Trophoblast cell (in vitro differentiated cells and primary cell): ENCODE data around the gene KCNT1.

ENCODE experiments used
- DNase-seq, 2 donors: peaks; one replicate each; pipeline ENCODE4 v3.0.0-alpha.2; 2016
- H2AFZ ChIP-seq: 2 replicates; pipeline ENCODE4 v1.6.1; 2013; ENCODE audit warnings: low read length, moderate library complexity, mild to moderate bottlenecking; ENCODE audit not compliant: insufficient read depth, poor library complexity
- H2AK5ac ChIP-seq: 2 replicates; pipeline ENCODE4 v1.6.1; 2013; ENCODE audit warnings: mild to moderate bottlenecking, low read length
- H2BK120ac ChIP-seq: 2 replicates; pipeline ENCODE4 v1.6.1; 2013; ENCODE audit warnings: low read length, mild to moderate bottlenecking, moderate library complexity; ENCODE audit not compliant: insufficient read depth, poor library complexity
- H2BK12ac ChIP-seq: 2 replicates; pipeline ENCODE4 v1.6.1; 2013; ENCODE audit warnings: mild to moderate bottlenecking, low read length, moderate library complexity
- H2BK5ac ChIP-seq: 2 replicates; pipeline ENCODE4 v1.6.1; 2013; ENCODE audit warnings: low read length, low read depth, moderate library complexity, mild to moderate bottlenecking; ENCODE audit not compliant: poor library complexity
- H3K14ac ChIP-seq: 2 replicates; pipeline ENCODE4 v1.6.1; 2013; ENCODE audit warnings: mild to moderate bottlenecking, low read length
- H3K18ac ChIP-seq: 2 replicates; pipeline ENCODE4 v1.6.1; 2013; ENCODE audit warnings: mild to moderate bottlenecking, low read length
- H3K23ac ChIP-seq: 2 replicates; pipeline ENCODE4 v1.6.1; 2013; ENCODE audit warnings: low read length
- H3K27ac ChIP-seq: 2 replicates; pipeline ENCODE4 v1.5.1; 2013; ENCODE audit warnings: low read depth, mild to moderate bottlenecking, inconsistent platforms, low read length, moderate library complexity
- H3K27me3 ChIP-seq: 2 replicates; pipeline ENCODE4 v1.6.1; 2013; ENCODE audit warnings: inconsistent platforms, mild to moderate bottlenecking, low read length, moderate library complexity; ENCODE audit not compliant: insufficient read depth
- H3K36me3 ChIP-seq, 2 experiments: 1 replicate in 1 of 2; 2 replicates in 1 of 2; pipeline ENCODE4 v1.6.1; 2013; ENCODE audit warnings: low read length in 2 of 2, mild to moderate bottlenecking in 2 of 2, moderate library complexity in 1 of 2; ENCODE audit not compliant: insufficient read depth in 2 of 2, control insufficient read depth in 1 of 2
- H3K4ac ChIP-seq: 2 replicates; pipeline ENCODE4 v1.6.1; 2013; ENCODE audit warnings: low read depth, mild to moderate bottlenecking, low read length, moderate library complexity
- H3K4me1 ChIP-seq, 2 experiments: 1 replicate in 1 of 2; 2 replicates in 1 of 2; pipeline ENCODE4 v1.6.1; 2013; ENCODE audit warnings: low read length in 2 of 2, mild to moderate bottlenecking in 2 of 2, moderate library complexity in 1 of 2; ENCODE audit not compliant: insufficient read depth in 2 of 2, control insufficient read depth in 1 of 2
- H3K4me2 ChIP-seq: 2 replicates; pipeline ENCODE4 v1.6.1; 2013; ENCODE audit warnings: inconsistent platforms, mild to moderate bottlenecking, low read length, moderate library complexity
- H3K4me3 ChIP-seq: 2 replicates; pipeline ENCODE4 v1.5.1; 2013; ENCODE audit warnings: mild to moderate bottlenecking, low read depth, low read length, inconsistent platforms
- H3K79me1 ChIP-seq: one replicate; pipeline ENCODE4 v1.6.1; 2013; ENCODE audit warnings: low read length
- H3K79me2 ChIP-seq: 2 replicates; pipeline ENCODE4 v1.6.1; 2013; ENCODE audit warnings: low read length, mild to moderate bottlenecking; ENCODE audit not compliant: control insufficient read depth, insufficient read depth, poor library complexity
- H3K9ac ChIP-seq: 2 replicates; pipeline ENCODE4 v1.6.1; 2013; ENCODE audit warnings: mild to moderate bottlenecking, low read length
- H3K9me3 ChIP-seq: 2 replicates; pipeline ENCODE4 v1.6.1; 2013; ENCODE audit warnings: low read depth, mild to moderate bottlenecking, control low read depth, inconsistent platforms, low read length; ENCODE audit not compliant: insufficient read depth
- H4K12ac ChIP-seq: 2 replicates; pipeline ENCODE4 v1.6.1; 2013; ENCODE audit warnings: low read depth, mild to moderate bottlenecking, low read length, moderate library complexity
- H4K8ac ChIP-seq: 2 replicates; pipeline ENCODE4 v1.6.1; 2013; ENCODE audit warnings: low read depth, mild to moderate bottlenecking, low read length, moderate library complexity
- H4K91ac ChIP-seq: one replicate; pipeline ENCODE4 v1.6.1; 2013; ENCODE audit warnings: low read depth, mild to moderate bottlenecking, low read length, moderate library complexity
- WGBS: extraction: QIAGEN DNeasy Blood & Tissue Kit; methylation state at CpG from one replicate; pipeline ENCODE4 v1.1.7; 2013; ENCODE audit warnings: missing lambda C conversion rate; ENCODE audit not compliant: insufficient read length, insufficient coverage; ENCODE audit errors: extremely low coverage; 5-methylcytosine and 5-hydroxymethylcytosine counted together

The KCNT1 gene

DNA sequence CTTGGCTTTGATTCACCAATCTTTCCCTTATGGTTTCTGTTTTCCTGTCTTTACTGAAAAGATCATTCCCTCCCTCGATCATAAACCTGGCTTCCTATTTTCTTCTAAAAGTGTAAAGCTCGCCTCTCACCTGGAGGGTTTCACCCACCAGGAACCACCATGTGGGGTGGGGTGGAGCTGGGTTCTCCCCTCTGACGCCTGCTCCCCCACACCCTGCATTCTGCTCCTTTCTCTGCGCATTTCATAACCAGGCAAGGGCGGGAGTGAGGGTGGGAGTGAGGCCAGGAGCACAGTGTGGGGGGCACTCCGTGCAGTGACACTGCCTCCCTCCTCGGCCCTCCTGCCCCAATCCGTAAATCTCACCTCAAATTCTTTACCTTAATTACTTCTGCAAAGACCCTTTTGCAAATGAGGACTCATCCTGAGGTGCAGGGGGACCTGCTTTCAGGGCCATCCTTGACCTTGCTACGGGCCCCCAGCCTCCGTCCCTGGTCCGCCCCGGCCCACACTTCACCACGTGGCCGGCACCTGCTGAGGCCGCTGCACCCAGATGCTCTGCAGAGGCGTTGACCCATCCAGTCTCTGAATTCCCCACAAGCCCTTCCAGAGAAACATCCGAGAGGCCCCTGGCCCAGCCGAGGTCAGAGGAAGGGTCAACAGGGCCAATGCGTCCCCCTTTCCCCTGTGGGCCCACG lies 59.3 kb downstream of the KCNT1 start:
- Histone ChIP-seq H3K23ac (no peak overlapping the region), H2AK5ac (no peak overlapping the region), H3K18ac (no peak overlapping the region), H4K91ac (no peak overlapping the region), H3K4ac (no peak overlapping the region), H3K79me2 (no peaks in the 10 kb centered on the region), H2BK120ac (no peak overlapping the region), H3K9me3 (peaks cover 21% of the 10 kb centered on the region), H3K27me3 (no peaks in the 10 kb centered on the region), H2BK12ac (no peak overlapping the region), H3K27ac (no peak overlapping the region), H4K12ac (no peak overlapping the region), H2BK5ac (no peak overlapping the region), H3K4me2 (no peak overlapping the region), H3K36me3 (no peaks in the 10 kb centered on the region), H3K4me3 (no peak overlapping the region), H3K79me1 (no peaks in the 10 kb centered on the region), H3K14ac (no peak overlapping the region), H3K9ac (no peak overlapping the region), H2AFZ (no peak overlapping the region), H3K4me1 (no peaks in the 10 kb centered on the region), H4K8ac (no peak overlapping the region)
- no peak for DNase-seq
- WGBS: no CpG with 5 or more reads among the region's 20 CpGs

DNA sequence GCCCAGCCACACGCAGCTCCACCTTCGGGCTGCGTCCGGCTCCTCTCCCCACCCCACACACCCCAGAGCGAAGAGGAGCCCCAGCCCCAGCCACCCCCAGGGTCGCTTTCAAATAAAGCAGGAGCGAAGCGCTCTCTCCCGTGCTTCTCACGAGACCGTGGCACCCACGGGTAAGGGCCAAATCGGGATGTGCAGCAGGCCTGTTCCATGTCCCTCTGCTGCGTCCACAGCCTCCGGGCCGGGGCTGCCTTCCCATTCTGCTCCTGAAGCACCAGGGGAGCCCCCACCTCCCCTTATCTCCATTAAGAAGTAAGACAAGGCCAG lies 59.8 kb downstream of the KCNT1 start:
- H3K27me3 ChIP-seq: no peaks in the 10 kb centered on the region
- no peak overlapping the region for H3K4ac ChIP-seq
- H3K9ac ChIP-seq: no peak overlapping the region
- H4K91ac ChIP-seq: no peak overlapping the region
- no peak overlapping the region for H2AFZ ChIP-seq
- H3K14ac ChIP-seq: no peak overlapping the region
- WGBS: no CpG with 5 or more reads among the region's 16 CpGs
- H2BK12ac ChIP-seq: no peak overlapping the region
- no peaks in the 10 kb centered on the region for H3K79me1 ChIP-seq
- H3K4me1 ChIP-seq: no peaks in the 10 kb centered on the region
- H4K12ac ChIP-seq: no peak overlapping the region
- H3K23ac ChIP-seq: no peak overlapping the region
- no peaks in the 10 kb centered on the region for H3K36me3 ChIP-seq
- no peak overlapping the region for H3K27ac ChIP-seq
- no peak overlapping the region for H4K8ac ChIP-seq
- no peak overlapping the region for H3K18ac ChIP-seq
- peaks cover 25% of the 10 kb centered on the region for H3K9me3 ChIP-seq
- no peaks in the 10 kb centered on the region for H3K79me2 ChIP-seq
- no peak overlapping the region for H2BK5ac ChIP-seq
- no peak overlapping the region for H2BK120ac ChIP-seq
- H2AK5ac ChIP-seq: no peak overlapping the region
- H3K4me2 ChIP-seq: no peak overlapping the region
- no peak overlapping the region for H3K4me3 ChIP-seq
- DNase-seq: no peak

DNA sequence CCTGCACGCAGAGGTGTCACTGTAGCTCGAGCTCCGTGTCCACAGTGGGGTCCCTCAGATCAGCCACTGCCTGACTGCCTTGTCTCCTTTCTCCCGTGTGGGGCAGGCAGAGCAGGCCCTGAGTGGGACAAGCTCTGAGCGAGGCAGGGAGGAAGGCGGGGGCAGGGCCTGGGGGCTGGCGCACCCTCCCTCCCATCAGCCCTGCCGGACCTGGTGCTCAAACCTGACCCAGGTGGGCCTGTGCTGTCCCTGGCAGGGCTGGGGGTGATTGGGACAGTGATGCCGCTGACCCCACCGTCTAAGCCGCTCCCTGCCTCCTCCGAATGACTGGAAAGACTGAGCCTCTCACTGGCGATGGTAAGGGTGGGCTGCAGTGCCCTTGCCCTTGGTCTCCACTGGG lies 60.9 kb downstream of the KCNT1 start:
- no CpG with 5 or more reads among the region's 13 CpGs for WGBS
- no peaks in the 10 kb centered on the region for H3K27me3 ChIP-seq

DNA sequence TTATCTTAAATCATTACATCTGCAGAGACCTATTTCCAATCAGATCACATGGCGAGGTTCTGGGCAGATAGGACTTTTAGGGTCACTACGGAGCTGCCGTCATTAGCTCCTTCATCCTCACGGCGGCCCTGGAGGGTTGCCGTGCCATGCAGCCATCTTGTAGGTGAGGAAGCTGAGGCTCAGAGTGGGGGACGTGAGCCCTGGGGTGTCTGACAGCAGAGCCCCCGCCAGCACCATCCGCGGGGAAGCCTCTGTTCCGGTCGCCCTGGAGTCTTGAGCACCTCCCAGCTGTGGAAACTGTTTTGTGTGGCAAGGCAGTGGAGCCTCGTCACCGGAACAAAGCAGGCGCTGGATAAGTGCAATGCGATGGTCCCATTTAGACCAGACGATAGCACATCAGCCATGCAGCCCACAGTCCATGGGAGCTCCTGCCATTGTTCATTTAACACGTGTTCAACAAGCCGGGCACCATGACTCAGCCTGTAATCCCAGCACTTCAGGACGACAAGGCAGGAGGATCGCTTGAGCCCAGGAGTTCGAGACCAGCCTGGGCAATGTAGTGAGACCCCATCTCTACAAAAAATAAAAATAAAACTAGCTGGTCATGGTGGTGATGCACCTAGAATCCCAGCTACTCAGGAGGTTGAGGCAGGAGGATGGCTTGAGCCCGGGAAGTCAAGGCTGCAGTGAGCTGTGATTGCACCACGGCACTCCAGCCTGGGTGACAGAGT lies 61.9 kb downstream of the KCNT1 start:
- Histone ChIP-seq H2AK5ac (no peak overlapping the region), H3K4ac (no peak overlapping the region), H3K14ac (no peak overlapping the region), H3K27me3 (no peaks in the 10 kb centered on the region), H4K12ac (no peak overlapping the region), H3K79me1 (no peaks in the 10 kb centered on the region), H2BK120ac (no peak overlapping the region), H3K79me2 (no peaks in the 10 kb centered on the region), H3K4me2 (no peak overlapping the region), H3K27ac (no peak overlapping the region), H3K9ac (no peak overlapping the region), H3K9me3 (peaks cover 26% of the 10 kb centered on the region), H4K8ac (no peak overlapping the region), H3K36me3 (no peaks in the 10 kb centered on the region), H2BK12ac (no peak overlapping the region), H3K4me1 (no peaks in the 10 kb centered on the region), H3K18ac (no peak overlapping the region), H3K4me3 (no peak overlapping the region), H2BK5ac (no peak overlapping the region), H2AFZ (no peak overlapping the region), H4K91ac (no peak overlapping the region), H3K23ac (no peak overlapping the region)
- no CpG with 5 or more reads among the region's 24 CpGs for WGBS
- no peak for DNase-seq

More for the DNA sequence above, 60.9 kb downstream of the KCNT1 start:
- Histone ChIP-seq H2AFZ (no peak overlapping the region), H3K18ac (no peak overlapping the region), H4K12ac (no peak overlapping the region), H3K9me3 (peaks cover 24% of the 10 kb centered on the region), H3K79me1 (no peaks in the 10 kb centered on the region), H3K36me3 (no peaks in the 10 kb centered on the region), H3K4me2 (no peak overlapping the region), H4K91ac (no peak overlapping the region), H3K9ac (no peak overlapping the region), H3K27ac (no peak overlapping the region), H3K4me1 (no peaks in the 10 kb centered on the region), H2BK12ac (no peak overlapping the region), H3K4me3 (no peak overlapping the region), H3K79me2 (no peaks in the 10 kb centered on the region), H3K4ac (no peak overlapping the region), H3K14ac (no peak overlapping the region), H4K8ac (no peak overlapping the region), H2BK5ac (no peak overlapping the region), H2BK120ac (no peak overlapping the region), H3K23ac (no peak overlapping the region), H2AK5ac (no peak overlapping the region)
- DNase-seq: no peak
